PC-9 (cell line): ENCODE measurements around the gene NUP210.

Source experiments
- CTCF ChIP-seq: fragments of 200-600 bp; sonication (generic); conservative IDR thresholded peaks from 2 replicates; pipeline ENCODE4 v1.6.1; 2017; ENCODE audit warnings: mixed run types, antibody characterized with exemption, mild to moderate bottlenecking, moderate library complexity
- EZH2 ChIP-seq: fragments of 200-600 bp; sonication (generic); IDR thresholded peaks from 2 replicates; pipeline ENCODE4 v1.8.0; 2017; ENCODE audit warnings: antibody characterized with exemption, low read depth

- TF ChIP-seq CTCF (no peak), EZH2 (no peak)
Measured at GRCh38 chr3:13368834-13369233, 51.3 kb downstream of the NUP210 start.
